Naive thymus-derived CD4-positive, alpha-beta T cell (primary cell): ENCODE measurements around the gene IFIT1. TPM values are rescaled to one million over a fixed set of nuclear protein-coding genes. Genes with fewer than 3 reads are reported as not detected.
"Not testable (repeated sequence)": the region's sequence is repeated elsewhere in the genome, so short reads cannot be mapped to it uniquely, and the experiment has no call there.

Experiments
- ATAC-seq: fragments of 150-1000 bp; cut with Tn5 transposase; 2 replicates; pipeline ENCODE4 v1.10.0; 2021; ENCODE audit warnings: mild to moderate bottlenecking, moderate library complexity
- CTCF ChIA-PET: fragments of 350-600 bp; sonication (Branson Sonifier 250); formaldehyde crosslinking; loops from one replicate; lab custom pipeline; 2021; ENCODE audit warnings: antibody characterized with exemption; lab: Charles Lee
- POLR2A ChIA-PET: fragments of 350-600 bp; sonication (Branson Sonifier 250); formaldehyde crosslinking; loops from one replicate; lab custom pipeline; 2021; ENCODE audit warnings: antibody characterized with exemption, inconsistent platforms; lab: Charles Lee
- DNase-seq, 9 donors: peaks; one replicate each; pipeline versions ENCODE4 v3.0.0 to v3.0.0-alpha.2; 2020 to 2022; ENCODE audit warnings: mixed read lengths in 1 of 9
- H3K27ac ChIP-seq: one replicate; pipeline ENCODE4 v1.7.0; 2013; ENCODE audit warnings: mild to moderate bottlenecking, low read depth, low read length, moderate library complexity
- H3K27me3 ChIP-seq, 2 donors: one replicate each; pipeline ENCODE4 v1.7.0; 2013; ENCODE audit warnings: low read length in 2 of 2, mild to moderate bottlenecking in 2 of 2, moderate library complexity in 2 of 2; ENCODE audit not compliant: control insufficient read depth in 2 of 2, insufficient read depth in 2 of 2
- H3K36me3 ChIP-seq, 3 experiments: 1 replicate in 2 of 3; 2 replicates in 1 of 3; pipeline ENCODE4 v1.7.0; 2013; ENCODE audit warnings: low read length in 3 of 3, mild to moderate bottlenecking in 3 of 3, moderate library complexity in 1 of 3; ENCODE audit not compliant: insufficient read depth in 3 of 3, control insufficient read depth in 2 of 3
- H3K4me1 ChIP-seq, 2 donors: one replicate each; pipeline ENCODE4 v1.7.0; 2013; ENCODE audit warnings: low read length in 2 of 2, mild to moderate bottlenecking in 2 of 2, moderate library complexity in 1 of 2; ENCODE audit not compliant: control insufficient read depth in 2 of 2, insufficient read depth in 2 of 2
- H3K4me3 ChIP-seq: 2 replicates; pipeline ENCODE4 v1.7.0; 2013; ENCODE audit warnings: mild to moderate bottlenecking, low read length
- H3K9me3 ChIP-seq, 3 experiments: 1 replicate in 2 of 3; 2 replicates in 1 of 3; pipeline ENCODE4 v1.7.0; 2013; ENCODE audit warnings: low read length in 3 of 3; ENCODE audit not compliant: control insufficient read depth in 2 of 3
- H3K27ac Mint-ChIP-seq, 9 donors: one replicate each; pipeline ENCODE4 v1.8.0; 2020 to 2022; ENCODE audit warnings: mixed read lengths in 9 of 9, mild to moderate bottlenecking in 8 of 9, moderate library complexity in 5 of 9, inconsistent platforms in 2 of 9
- H3K27me3 Mint-ChIP-seq, 5 donors: one replicate each; pipeline ENCODE4 v1.8.0; 2021 to 2022; ENCODE audit warnings: mixed read lengths in 5 of 5, mild to moderate bottlenecking in 1 of 5
- H3K36me3 Mint-ChIP-seq, 5 donors: one replicate each; pipeline ENCODE4 v1.8.0; 2020 to 2022; ENCODE audit warnings: mixed read lengths in 5 of 5, mild to moderate bottlenecking in 3 of 5, inconsistent platforms in 1 of 5
- H3K4me1 Mint-ChIP-seq, 7 donors: one replicate each; pipeline ENCODE4 v1.8.0; 2020 to 2022; ENCODE audit warnings: mixed read lengths in 7 of 7, mild to moderate bottlenecking in 3 of 7, inconsistent platforms in 1 of 7
- H3K4me3 Mint-ChIP-seq, 10 donors: one replicate each; pipeline ENCODE4 v1.8.0; 2020 to 2022; ENCODE audit warnings: mild to moderate bottlenecking in 10 of 10, mixed read lengths in 10 of 10, moderate library complexity in 6 of 10, inconsistent platforms in 2 of 10
- H3K9me3 Mint-ChIP-seq, 11 donors: one replicate each; pipeline ENCODE4 v1.8.0; 2020 to 2022; ENCODE audit warnings: mixed read lengths in 11 of 11, mild to moderate bottlenecking in 4 of 11, inconsistent platforms in 1 of 11, moderate library complexity in 1 of 11
- intact Hi-C, 2 donors: fragments of 100-400 bp; cut with micrococcal nuclease; formaldehyde crosslinking; loops; one replicate each; pipeline ENCODE4 v1.15.1; 2023
- polyA plus RNA-seq, 2 donors: library from polyadenylated mRNA; unstranded; fragments of 300-500 nt; fragmentation: Illumina TruSeq; gene quantifications; one replicate each; pipeline ENCODE4 v1.2.3, GENCODE V29; 2021
- total RNA-seq, 6 experiments: library from RNA in 5 of 6; stranded (reverse) in 5 of 6; gene quantifications; 1 replicate in 5 of 6; 2 replicates in 1 of 6; pipeline ENCODE4 v1.2.3 and lab custom pipeline; 2021 to 2026

The IFIT1 gene
- total and polyA plus RNA-seq, 7 experiments from 2014 or later = 1.7 to 16.5 (median 6.5) TPM

GRCh38 chr10:89391226-89391576, 1.2 kb upstream of the IFIT1 start:
- not testable (repeated sequence) for H3K9me3 ChIP-seq, DNase-seq, ATAC-seq, H3K27ac ChIP-seq, H3K27me3 ChIP-seq, H3K36me3 ChIP-seq, H3K4me3 ChIP-seq, H3K9me3 Mint-ChIP-seq
- intact Hi-C loops = loop anchor here in 1 of 2 donors (5.0 kb wide), 1 partner anchor 399 kb away; the partner anchor contains the start of gene FAS
- Mint-ChIP-seq H3K27ac (peak overlapping the region in 6 of 9 donors; percentile 0 to 97 (median 48)), H3K36me3 (peaks cover 0 to 11% (median 4%) of the 10 kb centered on the region in 5 donors), H3K27me3 (peaks cover 0 to 10% (median 0%) of the 10 kb centered on the region in 5 donors), H3K4me3 (peak overlapping the region in 3 of 10 donors; percentile 25 to 88 (median 38)), H3K4me1 (peaks cover 14 to 45% (median 40%) of the 10 kb centered on the region in 7 donors)
- ChIA-PET CTCF (interaction anchor here (0.6 to 1.7 kb wide), 4 partner anchors 8 to 92 kb away, joined by 3 to 6 read pairs (median 3); no protein-coding TSS in a partner anchor), POLR2A (interaction anchor here (2.9 to 4.2 kb wide), 3 partner anchors 22 to 140 kb away, joined by 11 to 61 read pairs (median 27); partner anchors contain the start of genes IFIT2, IFIT5 and LIPA)
- peaks cover 14 to 19% of the 10 kb centered on the region in 2 donors for H3K4me1 ChIP-seq

DNA sequence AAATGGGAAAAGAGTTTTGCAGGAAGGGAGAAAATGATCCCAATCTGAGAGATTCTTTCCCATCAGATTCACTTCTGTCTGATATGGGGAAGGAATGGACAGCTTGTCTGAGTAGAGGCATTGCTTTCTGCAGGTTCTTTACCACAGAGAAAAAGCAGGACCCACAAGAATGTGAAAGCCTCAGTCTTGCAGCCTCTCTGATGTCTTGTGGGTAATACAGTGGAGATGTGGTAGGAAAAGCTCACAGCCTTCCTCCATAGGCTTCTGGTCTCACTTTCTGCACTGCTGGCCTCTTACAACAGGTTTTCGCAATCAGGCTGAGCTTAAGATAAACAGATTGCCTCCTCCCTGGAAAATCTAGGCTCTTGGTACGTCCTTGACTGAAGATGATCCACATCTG, 551 bp downstream of the IFIT1 start:
- Histone ChIP-seq H3K4me3 (peak overlapping the region; percentile 82), H3K9me3 (no peaks in the 10 kb centered on the region), H3K27ac (peak overlapping the region; percentile 72), H3K4me1 (peaks cover 14 to 19% of the 10 kb centered on the region in 2 donors), H3K27me3 (no peaks in the 10 kb centered on the region), H3K36me3 (no peaks in the 10 kb centered on the region)
- intact Hi-C loops = loop anchor here (1.0 to 5.0 kb wide), 12 partner anchors 21 to 1530 kb away; partner anchors contain the start of genes IFIT5 (in 2 of the 2), FAS (in 1 of the 2), IFIT2 (in 1 of the 2) and KIF20B (in 1 of the 2)
- CTCF ChIA-PET = interaction anchor here (0.7 to 2.5 kb wide), 9 partner anchors 21 to 1774 kb away, joined by 3 to 8 read pairs (median 4); partner anchors contain the start of genes IFIT2 and IFIT5
- ATAC-seq (peak; percentile 36), DNase-seq (peak in 1 of 9 donors; percentile 9)
- peaks cover 0 to 6% (median 0%) of the 10 kb centered on the region in 5 donors for H3K27me3 Mint-ChIP-seq
- POLR2A ChIA-PET = interaction anchor here (0.6 to 4.2 kb wide), 15 partner anchors 9 to 173 kb away, joined by 3 to 61 read pairs (median 6); partner anchors contain the start of genes IFIT2, IFIT3, IFIT5 and LIPA
- peak overlapping the region; percentile 85 to 96 (median 90) for H3K4me3 Mint-ChIP-seq
- H3K4me1 Mint-ChIP-seq = peaks cover 16 to 56% (median 45%) of the 10 kb centered on the region in 7 donors
- H3K9me3 Mint-ChIP-seq = no peaks in the 10 kb centered on the region
- H3K36me3 Mint-ChIP-seq = peaks cover 2 to 21% (median 10%) of the 10 kb centered on the region in 5 donors
- H3K27ac Mint-ChIP-seq = peak overlapping the region; percentile 87 to 97 (median 93)

GRCh38 chr10:89393898-89394297, 1.5 kb downstream of the IFIT1 start:
- Mint-ChIP-seq H3K27me3 (peaks cover 0 to 2% (median 0%) of the 10 kb centered on the region in 5 donors), H3K27ac (peak overlapping the region in 3 of 9 donors; percentile 12 to 96 (median 46)), H3K9me3 (peaks cover 0 to 7% (median 0%) of the 10 kb centered on the region in 11 donors), H3K36me3 (peaks cover 6 to 28% (median 20%) of the 10 kb centered on the region in 5 donors), H3K4me1 (peaks cover 16 to 65% (median 49%) of the 10 kb centered on the region in 7 donors), H3K4me3 (peak overlapping the region; percentile 47 to 96 (median 89))
- H3K4me1 ChIP-seq = peaks cover 14 to 19% of the 10 kb centered on the region in 2 donors
- H3K9me3 ChIP-seq = no peaks in the 10 kb centered on the region
- H3K36me3 ChIP-seq = no peaks in the 10 kb centered on the region
- DNase-seq = no peak
- POLR2A ChIA-PET = interaction anchor here (1.2 to 4.2 kb wide), 4 partner anchors 10 to 92 kb away, joined by 5 to 61 read pairs (median 20); partner anchors contain the start of genes IFIT2, IFIT3 and IFIT5
- CTCF ChIA-PET = interaction anchor here (0.7 to 2.5 kb wide), 2 partner anchors 25 kb away, joined by 3 to 8 read pairs; no protein-coding TSS in a partner anchor
- intact Hi-C loops = loop anchor here (2.0 to 5.0 kb wide), 5 partner anchors 25 to 1531 kb away; partner anchors contain the start of genes FAS (in 1 of the 2), IFIT2 (in 1 of the 2), KLLN (in 1 of the 2) and LIPA (in 1 of the 2)
- H3K27ac ChIP-seq = no peak overlapping the region
- no peak for ATAC-seq
- H3K4me3 ChIP-seq = peak overlapping the region; percentile 35
- no peaks in the 10 kb centered on the region for H3K27me3 ChIP-seq

GRCh38 chr10:89395141-89395540, 2.7 kb downstream of the IFIT1 start:
- Histone ChIP-seq H3K27me3 (no peaks in the 10 kb centered on the region), H3K36me3 (no peaks in the 10 kb centered on the region), H3K4me1 (peaks cover 14 to 19% of the 10 kb centered on the region in 2 donors), H3K27ac (no peak overlapping the region), H3K9me3 (no peaks in the 10 kb centered on the region), H3K4me3 (no peak overlapping the region)
- H3K9me3 Mint-ChIP-seq = peaks cover 0 to 8% (median 0%) of the 10 kb centered on the region in 11 donors
- peaks cover 0 to 2% (median 0%) of the 10 kb centered on the region in 5 donors for H3K27me3 Mint-ChIP-seq
- H3K4me3 Mint-ChIP-seq = peak overlapping the region; percentile 14 to 95 (median 62)
- CTCF ChIA-PET = no interaction called here
- POLR2A ChIA-PET = interaction anchor here (2.3 kb wide), 1 partner anchor 18 kb away, joined by 20 read pairs; the partner anchor contains the start of gene IFIT5
- intact Hi-C loops = no loop called here
- DNase-seq (no peak), ATAC-seq (no peak)
- H3K27ac Mint-ChIP-seq = peak overlapping the region in 3 of 9 donors; percentile 40 to 78 (median 72)
- H3K36me3 Mint-ChIP-seq = peaks cover 9 to 38% (median 29%) of the 10 kb centered on the region in 5 donors
- peaks cover 20 to 76% (median 57%) of the 10 kb centered on the region in 7 donors for H3K4me1 Mint-ChIP-seq

DNA sequence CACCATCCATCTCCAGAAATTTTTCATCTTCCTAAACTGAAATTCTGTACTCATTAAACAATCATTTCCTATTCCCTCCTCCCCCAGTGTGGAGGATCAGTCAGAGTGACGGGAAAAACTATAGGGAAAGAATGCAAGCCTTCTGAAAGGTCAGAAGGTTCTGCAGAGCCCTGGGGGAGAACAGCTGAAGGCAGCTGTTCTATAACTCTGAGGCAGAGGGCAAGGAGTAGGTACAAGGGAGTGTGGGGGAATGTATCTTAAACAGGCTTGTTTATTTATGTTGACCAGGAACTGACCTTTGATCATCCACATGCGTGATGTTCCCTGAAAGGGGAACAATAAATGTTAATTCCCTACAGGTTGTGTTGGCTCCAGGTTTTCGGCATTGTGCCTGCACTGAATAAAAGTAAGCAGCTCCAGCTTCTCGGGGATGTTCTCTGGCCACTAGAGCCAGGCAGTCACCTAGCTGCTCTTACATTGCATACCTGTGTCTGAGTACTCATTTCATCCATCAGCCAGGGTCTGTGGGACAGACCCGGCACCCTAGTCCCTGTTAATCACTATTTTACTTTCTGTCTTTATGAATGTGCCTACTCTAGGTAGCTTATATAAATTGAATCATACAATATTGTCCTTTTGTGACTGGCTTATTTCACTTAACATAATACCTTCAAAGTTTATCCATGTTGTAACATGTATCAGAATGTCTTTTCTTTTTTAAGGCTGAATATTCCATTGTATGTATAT, 5.8 kb downstream of the IFIT1 start:
- no peak for DNase-seq
- CTCF ChIA-PET = no interaction called here
- H3K4me1 ChIP-seq = peaks cover 7 to 9% of the 10 kb centered on the region in 2 donors
- Mint-ChIP-seq H3K36me3 (peaks cover 15 to 61% (median 50%) of the 10 kb centered on the region in 5 donors), H3K4me1 (peaks cover 21 to 70% (median 49%) of the 10 kb centered on the region in 7 donors), H3K4me3 (no peak overlapping the region), H3K9me3 (peaks cover 0 to 8% (median 0%) of the 10 kb centered on the region in 11 donors), H3K27me3 (no peaks in the 10 kb centered on the region), H3K27ac (peak overlapping the region in 3 of 9 donors; percentile 36 to 46 (median 40))
- POLR2A ChIA-PET = interaction anchor here (0.9 to 1.8 kb wide), 2 partner anchors 11 to 16 kb away, joined by 3 to 7 read pairs; partner anchors contain the start of gene IFIT5
- H3K27ac ChIP-seq = no peak overlapping the region
- H3K27me3 ChIP-seq = no peaks in the 10 kb centered on the region
- intact Hi-C loops = no loop called here
- H3K4me3 ChIP-seq = no peak overlapping the region
- ATAC-seq = no peak
- no peaks in the 10 kb centered on the region for H3K9me3 ChIP-seq
- H3K36me3 ChIP-seq = peaks cover 0 to 7% (median 0%) of the 10 kb centered on the region in 3 experiments

- CTCF ChIA-PET = no interaction called here
- Histone ChIP-seq H3K9me3 (no peaks in the 10 kb centered on the region), H3K36me3 (peaks cover 0 to 7% (median 2%) of the 10 kb centered on the region in 3 experiments), H3K27me3 (no peaks in the 10 kb centered on the region), H3K4me3 (no peak overlapping the region), H3K27ac (no peak overlapping the region), H3K4me1 (no peaks in the 10 kb centered on the region)
- no peak overlapping the region for H3K27ac Mint-ChIP-seq
- intact Hi-C loops = no loop called here
- peaks cover 0 to 8% (median 0%) of the 10 kb centered on the region in 11 donors for H3K9me3 Mint-ChIP-seq
- peaks cover 15 to 76% (median 64%) of the 10 kb centered on the region in 5 donors for H3K36me3 Mint-ChIP-seq
- no peaks in the 10 kb centered on the region for H3K27me3 Mint-ChIP-seq
- ATAC-seq (no peak), DNase-seq (no peak)
- peak overlapping the region in 2 of 10 donors; percentile 2 to 15 for H3K4me3 Mint-ChIP-seq
- POLR2A ChIA-PET = interaction anchor here (0.7 to 1.8 kb wide), 2 partner anchors 14 to 151 kb away, joined by 3 to 7 read pairs; partner anchors contain the start of gene IFIT5
- peaks cover 18 to 61% (median 46%) of the 10 kb centered on the region in 7 donors for H3K4me1 Mint-ChIP-seq
These were observed 7.5 kb downstream of the IFIT1 start for GRCh38 chr10:89399956-89400355.
